CD8-positive, alpha-beta memory T cell (primary cell): Measurements from ENCODE around the gene NR0B2. TPM values are rescaled to one million over a fixed set of nuclear protein-coding genes. Genes with fewer than 3 reads are reported as not detected.

Experiments used
- CTCF ChIA-PET: fragments of 350-600 bp; sonication (Branson Sonifier 250); formaldehyde crosslinking; loops from one replicate; lab custom pipeline; 2021; ENCODE audit warnings: antibody characterized with exemption; lab: Charles Lee
- POLR2A ChIA-PET: fragments of 350-600 bp; sonication (Branson Sonifier 250); formaldehyde crosslinking; loops from one replicate; lab custom pipeline; 2021; ENCODE audit warnings: antibody characterized with exemption; lab: Charles Lee
- DNase-seq, 5 donors: peaks; one replicate each; pipeline versions ENCODE4 v3.0.0 to v3.0.0-alpha.2; 2020 to 2022; ENCODE audit warnings: mixed read lengths in 1 of 5
- H3K27ac ChIP-seq: one replicate; pipeline ENCODE4 v1.7.0; 2013; ENCODE audit warnings: low read depth, mild to moderate bottlenecking, low read length, moderate library complexity
- H3K27me3 ChIP-seq: 2 replicates; pipeline ENCODE4 v1.7.0; 2013; ENCODE audit warnings: low read length, mild to moderate bottlenecking; ENCODE audit not compliant: insufficient read depth, poor library complexity, severe bottlenecking
- H3K36me3 ChIP-seq: 2 replicates; pipeline ENCODE4 v1.7.0; 2013; ENCODE audit warnings: mild to moderate bottlenecking, low read length, moderate library complexity; ENCODE audit not compliant: insufficient read depth
- H3K4me1 ChIP-seq: 2 replicates; pipeline ENCODE4 v1.7.0; 2013; ENCODE audit warnings: mild to moderate bottlenecking, low read length, moderate library complexity; ENCODE audit not compliant: insufficient read depth
- H3K4me3 ChIP-seq: 2 replicates; pipeline ENCODE4 v1.7.0; 2013; ENCODE audit warnings: mild to moderate bottlenecking, low read length
- H3K9me3 ChIP-seq: 2 replicates; pipeline ENCODE4 v1.7.0; 2013; ENCODE audit warnings: mild to moderate bottlenecking, low read length
- H3K27ac Mint-ChIP-seq, 8 donors: one replicate each; pipeline ENCODE4 v1.8.0; 2020 to 2021; ENCODE audit warnings: mixed read lengths in 8 of 8, mild to moderate bottlenecking in 6 of 8, inconsistent platforms in 3 of 8, moderate library complexity in 3 of 8
- H3K27me3 Mint-ChIP-seq, 2 donors: one replicate each; pipeline ENCODE4 v1.8.0; 2020 to 2021; ENCODE audit warnings: mixed read lengths in 2 of 2, mild to moderate bottlenecking in 1 of 2, moderate library complexity in 1 of 2
- H3K36me3 Mint-ChIP-seq, 3 donors: one replicate each; pipeline ENCODE4 v1.8.0; 2020 to 2021; ENCODE audit warnings: mixed read lengths in 3 of 3, inconsistent platforms in 1 of 3, mild to moderate bottlenecking in 1 of 3
- H3K4me1 Mint-ChIP-seq, 3 donors: one replicate each; pipeline ENCODE4 v1.8.0; 2020 to 2021; ENCODE audit warnings: mixed read lengths in 3 of 3, inconsistent platforms in 1 of 3, mild to moderate bottlenecking in 1 of 3
- H3K4me3 Mint-ChIP-seq, 7 donors: one replicate each; pipeline ENCODE4 v1.8.0; 2020 to 2021; ENCODE audit warnings: mixed read lengths in 7 of 7, mild to moderate bottlenecking in 6 of 7, moderate library complexity in 4 of 7, inconsistent platforms in 2 of 7
- H3K9me3 Mint-ChIP-seq, 5 donors: one replicate each; pipeline ENCODE4 v1.8.0; 2020 to 2022; ENCODE audit warnings: mixed read lengths in 5 of 5, mild to moderate bottlenecking in 3 of 5, moderate library complexity in 2 of 5, inconsistent platforms in 1 of 5
- polyA plus RNA-seq: library from polyadenylated mRNA; unstranded; fragments of 300-500 nt; fragmentation: Illumina TruSeq; gene quantifications from one replicate; pipeline ENCODE4 v1.2.3, GENCODE V29; 2021
- total RNA-seq, 2 experiments: library from RNA; stranded (reverse); gene quantifications; one replicate each; pipeline ENCODE4 v1.2.3, GENCODE V29; 2021

NR0B2 gene, protein sequence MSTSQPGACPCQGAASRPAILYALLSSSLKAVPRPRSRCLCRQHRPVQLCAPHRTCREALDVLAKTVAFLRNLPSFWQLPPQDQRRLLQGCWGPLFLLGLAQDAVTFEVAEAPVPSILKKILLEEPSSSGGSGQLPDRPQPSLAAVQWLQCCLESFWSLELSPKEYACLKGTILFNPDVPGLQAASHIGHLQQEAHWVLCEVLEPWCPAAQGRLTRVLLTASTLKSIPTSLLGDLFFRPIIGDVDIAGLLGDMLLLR
- total RNA-seq (not detected), polyA plus RNA-seq (not detected)

- no peaks in the 10 kb centered on the region for H3K9me3 ChIP-seq
- no peaks in the 10 kb centered on the region for H3K36me3 ChIP-seq
- no peak for DNase-seq
- H3K4me1 Mint-ChIP-seq: no peaks in the 10 kb centered on the region
- H3K27ac ChIP-seq: peak within 1 kb of the TSS; percentile 47
- CTCF ChIA-PET: interaction anchor here (1.4 kb wide), 1 partner anchor 13 kb away, joined by 4 read pairs; the partner anchor contains the start of gene GPATCH3
- no peaks in the 10 kb centered on the region for H3K9me3 Mint-ChIP-seq
- no peaks in the 10 kb centered on the region for H3K36me3 Mint-ChIP-seq
- no peaks in the 10 kb centered on the region for H3K27me3 ChIP-seq
- POLR2A ChIA-PET: no interaction called here
- H3K4me3 ChIP-seq: no peak within 1 kb of the TSS
- H3K27ac Mint-ChIP-seq: no peak within 1 kb of the TSS
- peak within 1 kb of the TSS in 1 of 7 donors; percentile 20 for H3K4me3 Mint-ChIP-seq
- H3K4me1 ChIP-seq: no peaks in the 10 kb centered on the region
- H3K27me3 Mint-ChIP-seq: peaks cover 3 to 8% of the 10 kb centered on the region in 2 donors
Measured at GRCh38 chr1:26913754-26914619, at the start of gene NR0B2. Gene NR0B2, minus strand, starts transcription at chr1:26913975. Its CDS starts 35 bp downstream, at chr1:26913940.

- no peaks in the 10 kb centered on the region for H3K27me3 ChIP-seq
- CTCF ChIA-PET: interaction anchor here (0.7 kb wide), 1 partner anchor 37 kb away, joined by 3 read pairs; no protein-coding TSS in a partner anchor
- POLR2A ChIA-PET: no interaction called here
Measured at GRCh38 chr1:26961826-26962225, 48.1 kb upstream of the NR0B2 start.

GRCh38 chr1:26960625-26960966 lies 46.8 kb upstream of the NR0B2 start:
- Mint-ChIP-seq H3K9me3 (peaks cover 0 to 4% (median 0%) of the 10 kb centered on the region in 5 donors), H3K4me3 (peak overlapping the region; percentile 76 to 94 (median 84)), H3K27me3 (peaks cover 14 to 33% of the 10 kb centered on the region in 2 donors), H3K4me1 (peaks cover 6 to 17% (median 8%) of the 10 kb centered on the region in 3 donors), H3K27ac (peak overlapping the region in 5 of 8 donors; percentile 40 to 87 (median 69)), H3K36me3 (peaks cover 2 to 10% (median 3%) of the 10 kb centered on the region in 3 donors)
- no peaks in the 10 kb centered on the region for H3K36me3 ChIP-seq
- H3K27ac ChIP-seq: no peak overlapping the region
- no peaks in the 10 kb centered on the region for H3K27me3 ChIP-seq
- no peaks in the 10 kb centered on the region for H3K9me3 ChIP-seq
- ChIA-PET POLR2A (no interaction called here), CTCF (interaction anchor here (1.5 kb wide), 1 partner anchor 37 kb away, joined by 6 read pairs; no protein-coding TSS in a partner anchor)
- peak overlapping the region; percentile 51 for H3K4me3 ChIP-seq
- no peak for DNase-seq
- H3K4me1 ChIP-seq: peaks cover 6% of the 10 kb centered on the region

More at GRCh38 chr1:26961826-26962225, 48.1 kb upstream of the NR0B2 start:
- Mint-ChIP-seq H3K4me3 (peak overlapping the region in 2 of 7 donors; percentile 24 to 94), H3K36me3 (peaks cover 0 to 3% (median 2%) of the 10 kb centered on the region in 3 donors), H3K27ac (no peak overlapping the region), H3K9me3 (no peaks in the 10 kb centered on the region), H3K4me1 (peaks cover 6 to 17% (median 8%) of the 10 kb centered on the region in 3 donors), H3K27me3 (peaks cover 15 to 39% of the 10 kb centered on the region in 2 donors)
- Histone ChIP-seq H3K4me3 (no peak overlapping the region), H3K9me3 (no peaks in the 10 kb centered on the region), H3K4me1 (peaks cover 6% of the 10 kb centered on the region), H3K36me3 (no peaks in the 10 kb centered on the region), H3K27ac (no peak overlapping the region)
- no peak for DNase-seq

GRCh38 chr1:26959722-26960624 lies 46.2 kb upstream of the NR0B2 start, which contains the start of gene KDF1:
Gene KDF1, minus strand, starts transcription at chr1:26960468. Its CDS starts 8,088 bp downstream, at chr1:26952380.
- DNase-seq: peak; percentile 35 to 77 (median 53)
- peak within 1 kb of the TSS; percentile 79 to 94 (median 84) for H3K4me3 Mint-ChIP-seq
- ChIA-PET POLR2A (interaction anchor here (0.9 kb wide), 1 partner anchor 10 kb away, joined by 3 read pairs; no protein-coding TSS in a partner anchor), CTCF (interaction anchor here (1.5 kb wide), 1 partner anchor 38 kb away, joined by 6 read pairs; no protein-coding TSS in a partner anchor)
- peaks cover 0 to 4% (median 0%) of the 10 kb centered on the region in 5 donors for H3K9me3 Mint-ChIP-seq
- H3K27ac Mint-ChIP-seq: peak within 1 kb of the TSS in 5 of 8 donors; percentile 40 to 87 (median 69)
- H3K36me3 Mint-ChIP-seq: peaks cover 2 to 10% (median 3%) of the 10 kb centered on the region in 3 donors
- H3K27ac ChIP-seq: peak within 1 kb of the TSS; percentile 24
- H3K9me3 ChIP-seq: no peaks in the 10 kb centered on the region
- H3K4me1 ChIP-seq: peaks cover 6% of the 10 kb centered on the region
- H3K27me3 ChIP-seq: no peaks in the 10 kb centered on the region
- H3K4me3 ChIP-seq: peak within 1 kb of the TSS; percentile 51
- H3K4me1 Mint-ChIP-seq: peaks cover 6 to 17% (median 8%) of the 10 kb centered on the region in 3 donors
- no peaks in the 10 kb centered on the region for H3K36me3 ChIP-seq
- peaks cover 13 to 31% of the 10 kb centered on the region in 2 donors for H3K27me3 Mint-ChIP-seq

GRCh38 chr1:26959270-26959669 lies 45.5 kb upstream of the NR0B2 start:
- H3K4me3 Mint-ChIP-seq: peak overlapping the region; percentile 56 to 84 (median 71)
- Histone ChIP-seq H3K9me3 (no peaks in the 10 kb centered on the region), H3K4me3 (peak overlapping the region; percentile 51), H3K27me3 (no peaks in the 10 kb centered on the region), H3K4me1 (peaks cover 6% of the 10 kb centered on the region), H3K27ac (no peak overlapping the region), H3K36me3 (no peaks in the 10 kb centered on the region)
- CTCF ChIA-PET: no interaction called here
- POLR2A ChIA-PET: interaction anchor here (0.9 kb wide), 1 partner anchor 9 kb away, joined by 3 read pairs; no protein-coding TSS in a partner anchor
- H3K9me3 Mint-ChIP-seq: peaks cover 0 to 4% (median 0%) of the 10 kb centered on the region in 5 donors
- no peak for DNase-seq
- H3K36me3 Mint-ChIP-seq: peaks cover 2 to 10% (median 3%) of the 10 kb centered on the region in 3 donors
- peaks cover 6 to 17% (median 8%) of the 10 kb centered on the region in 3 donors for H3K4me1 Mint-ChIP-seq
- no peak overlapping the region for H3K27ac Mint-ChIP-seq
- H3K27me3 Mint-ChIP-seq: peaks cover 11 to 27% of the 10 kb centered on the region in 2 donors

DNA sequence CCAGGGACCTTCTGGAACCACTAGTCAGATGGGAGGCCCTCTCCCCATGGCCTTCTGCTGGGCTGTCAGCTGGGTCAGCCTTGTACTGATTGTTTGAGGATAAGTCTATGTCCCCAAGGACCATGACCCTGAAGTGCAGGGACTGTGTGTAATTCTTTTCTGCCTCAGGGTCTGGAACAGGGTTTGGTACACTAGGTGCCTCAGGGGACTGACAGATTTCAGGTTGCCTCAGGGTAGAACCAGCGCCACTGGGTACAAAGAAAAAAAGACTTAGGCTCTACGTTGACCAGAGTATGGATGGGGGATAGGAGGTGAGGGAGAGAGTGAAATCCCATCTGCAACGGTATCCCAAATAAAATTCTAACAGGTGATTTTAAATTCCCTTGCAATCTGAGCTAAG lies 43.5 kb upstream of the NR0B2 start:
- Histone ChIP-seq H3K36me3 (no peaks in the 10 kb centered on the region), H3K27ac (no peak overlapping the region), H3K9me3 (no peaks in the 10 kb centered on the region), H3K4me1 (peaks cover 6% of the 10 kb centered on the region), H3K4me3 (no peak overlapping the region), H3K27me3 (no peaks in the 10 kb centered on the region)
- H3K36me3 Mint-ChIP-seq: peaks cover 3 to 10% (median 6%) of the 10 kb centered on the region in 3 donors
- no peak overlapping the region for H3K27ac Mint-ChIP-seq
- DNase-seq: no peak
- ChIA-PET POLR2A (no interaction called here), CTCF (no interaction called here)
- peaks cover 7 to 20% of the 10 kb centered on the region in 2 donors for H3K27me3 Mint-ChIP-seq
- H3K4me3 Mint-ChIP-seq: peak overlapping the region in 1 of 7 donors; percentile 53
- peaks cover 6 to 17% (median 8%) of the 10 kb centered on the region in 3 donors for H3K4me1 Mint-ChIP-seq
- peaks cover 0 to 4% (median 0%) of the 10 kb centered on the region in 5 donors for H3K9me3 Mint-ChIP-seq

DNA sequence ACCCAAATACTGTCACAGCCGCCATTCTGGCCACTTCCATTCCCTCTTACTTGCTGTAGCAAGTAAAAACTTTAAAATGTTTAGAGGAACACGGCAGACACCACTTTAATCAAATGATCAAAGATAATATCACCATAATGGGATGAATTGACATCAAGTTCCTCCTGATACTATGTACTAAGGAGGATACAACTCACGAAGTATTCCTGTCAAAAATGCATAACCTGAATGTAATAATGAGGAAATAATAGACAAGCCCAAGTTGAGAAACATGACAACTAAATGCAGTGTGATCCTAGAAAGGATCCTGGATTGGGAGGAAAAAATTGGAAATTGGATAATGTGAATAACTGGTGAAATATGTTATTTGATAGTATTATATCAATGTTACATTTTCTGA lies 42.5 kb upstream of the NR0B2 start:
- ChIA-PET CTCF (no interaction called here), POLR2A (no interaction called here)
- Histone ChIP-seq H3K27me3 (no peaks in the 10 kb centered on the region), H3K9me3 (no peaks in the 10 kb centered on the region), H3K4me1 (peaks cover 6% of the 10 kb centered on the region), H3K36me3 (no peaks in the 10 kb centered on the region), H3K4me3 (no peak overlapping the region), H3K27ac (no peak overlapping the region)
- H3K4me3 Mint-ChIP-seq: peak overlapping the region in 1 of 7 donors; percentile 34
- H3K27me3 Mint-ChIP-seq: peaks cover 6 to 16% of the 10 kb centered on the region in 2 donors
- H3K36me3 Mint-ChIP-seq: peaks cover 3 to 12% (median 10%) of the 10 kb centered on the region in 3 donors
- H3K27ac Mint-ChIP-seq: no peak overlapping the region
- H3K4me1 Mint-ChIP-seq: peaks cover 6 to 17% (median 8%) of the 10 kb centered on the region in 3 donors
- no peak for DNase-seq
- peaks cover 0 to 4% (median 0%) of the 10 kb centered on the region in 5 donors for H3K9me3 Mint-ChIP-seq
